Lung microvascular endothelial cell (primary cell): ENCODE measurements around the gene MINK1. TPM values are rescaled to one million over a fixed set of nuclear protein-coding genes. Genes with fewer than 3 reads are reported as not detected.
A peak's percentile ranks its signal among the peaks of the same experiment; 100 is the strongest.

Source experiments
- DNase-seq, 2 donors: peaks; one replicate each; pipeline versions ENCODE4 v3.0.0 to v3.0.0-alpha.2; 2010; ENCODE audit warnings: low read depth in 2 of 2
- total RNA-seq: library from RNA; depleted of rRNA; stranded (reverse); fragments of >200 nt; gene quantifications from 2 replicates; pipeline ENCODE4 v1.2.1, GENCODE V29; 2014

Gene MINK1
- total RNA-seq, 1 donor from 2014 or later = 26.0 TPM

GRCh38 chr17:4932756-4933155 is 99.6 kb downstream of the MINK1 start:
- DNase-seq = no peak

- no peak for DNase-seq
These were observed 100.5 kb downstream of the MINK1 start for GRCh38 chr17:4933646-4934045.

- DNase-seq = peak; percentile 32 to 47
These were observed 101.2 kb downstream of the MINK1 start for GRCh38 chr17:4934173-4934979.

- DNase-seq = no peak
These were observed 102.5 kb downstream of the MINK1 start for GRCh38 chr17:4935650-4936049.

GRCh38 chr17:4936436-4936835 is 103.3 kb downstream of the MINK1 start:
- DNase-seq = no peak

- DNase-seq = no peak
These were observed 104.4 kb downstream of the MINK1 start for GRCh38 chr17:4937553-4937952.

- no peak for DNase-seq
These were observed 104.9 kb downstream of the MINK1 start for GRCh38 chr17:4938069-4938491.

- DNase-seq = peak; percentile 14 to 23
These were observed 105.8 kb downstream of the MINK1 start for GRCh38 chr17:4938688-4939545.

DNA sequence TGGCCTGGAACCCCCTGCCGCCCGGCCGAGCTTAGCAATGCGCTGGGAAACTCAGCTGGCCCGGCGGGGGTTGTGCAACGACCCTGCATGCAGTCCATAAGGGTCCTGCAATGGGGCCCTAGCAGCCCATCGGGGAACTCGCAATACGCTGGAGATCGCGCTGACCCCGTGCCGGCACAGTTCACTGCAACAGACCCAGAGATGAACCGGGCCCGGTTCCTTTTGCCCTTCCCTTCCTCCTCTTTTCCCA is 106.3 kb downstream of the MINK1 start:
- DNase-seq = no peak

GRCh38 chr17:4939796-4940554 is 106.8 kb downstream of the MINK1 start, which contains the start of the genes RNF167 and SLC25A11:
Gene RNF167, plus strand, starts transcription at chr17:4940268. Its CDS starts 642 bp downstream, at chr17:4940910.
Gene SLC25A11, minus strand, starts transcription at chr17:4940046. Its CDS starts 136 bp downstream, at chr17:4939910.
- peak; percentile 100 for DNase-seq

- DNase-seq = peak; percentile 15 to 35
These were observed 107.6 kb downstream of the MINK1 start for GRCh38 chr17:4940555-4941318.

DNA sequence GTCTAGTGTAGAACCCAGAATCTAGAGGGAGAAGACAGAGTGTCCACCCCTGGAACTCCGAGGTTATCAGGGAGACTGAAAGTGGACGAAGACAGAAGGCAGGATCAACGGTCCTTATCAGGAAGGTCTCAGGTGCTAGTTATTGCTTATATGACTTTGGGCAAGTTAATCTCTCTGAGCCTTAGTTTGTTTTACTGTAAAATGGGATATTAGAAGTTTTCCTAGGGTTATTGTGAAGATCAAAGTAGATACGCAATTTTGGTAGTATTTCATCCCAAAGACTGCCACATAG is 108.1 kb downstream of the MINK1 start:
- no peak for DNase-seq

- DNase-seq = peak in 1 of 2 donors; percentile 10
These were observed 109.8 kb downstream of the MINK1 start for GRCh38 chr17:4942760-4943508.

DNA sequence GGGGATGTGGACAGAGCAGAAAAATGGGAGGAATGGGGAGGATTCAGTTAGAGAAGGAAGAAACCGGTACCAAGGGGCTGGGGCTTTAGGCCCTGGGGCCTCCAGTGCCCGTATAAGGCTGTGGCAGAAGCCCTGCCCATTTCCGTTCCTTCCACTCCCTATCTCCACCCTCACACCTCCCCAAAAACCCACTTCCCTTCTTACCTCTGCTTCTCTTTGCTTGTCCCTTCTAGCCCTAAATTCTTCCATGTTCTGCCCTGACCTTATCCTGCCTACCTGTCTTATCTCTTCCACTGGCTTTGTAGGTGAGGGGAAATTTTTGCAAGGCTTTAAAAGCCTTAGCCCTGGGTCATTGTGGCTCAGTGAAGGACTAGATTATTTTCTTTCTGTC is 111.0 kb downstream of the MINK1 start:
- no peak for DNase-seq

DNA sequence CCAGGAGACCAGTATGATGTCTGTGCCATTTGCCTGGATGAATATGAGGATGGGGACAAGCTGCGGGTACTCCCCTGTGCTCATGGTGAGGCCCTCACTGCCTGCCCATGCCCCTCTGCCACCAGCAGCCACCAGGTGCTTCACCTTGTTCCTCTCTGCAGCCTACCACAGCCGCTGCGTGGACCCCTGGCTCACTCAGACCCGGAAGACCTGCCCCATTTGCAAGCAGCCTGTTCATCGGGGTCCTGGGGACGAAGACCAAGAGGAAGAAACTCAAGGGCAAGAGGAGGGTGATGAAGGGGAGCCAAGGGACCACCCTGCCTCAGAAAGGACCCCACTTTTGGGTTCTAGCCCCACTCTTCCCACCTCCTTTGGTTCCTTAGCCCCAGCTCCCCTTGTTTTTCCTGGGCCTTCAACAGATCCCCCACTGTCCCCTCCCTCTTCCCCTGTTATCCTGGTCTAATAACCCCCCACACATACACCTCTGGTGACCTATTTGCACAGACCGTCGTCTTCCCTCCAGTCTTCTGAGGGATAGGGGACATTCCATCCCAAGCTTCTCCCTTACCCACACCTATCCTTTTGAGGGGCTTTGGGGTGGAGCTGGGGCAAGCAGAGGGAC is 111.5 kb downstream of the MINK1 start:
- DNase-seq = no peak

DNA sequence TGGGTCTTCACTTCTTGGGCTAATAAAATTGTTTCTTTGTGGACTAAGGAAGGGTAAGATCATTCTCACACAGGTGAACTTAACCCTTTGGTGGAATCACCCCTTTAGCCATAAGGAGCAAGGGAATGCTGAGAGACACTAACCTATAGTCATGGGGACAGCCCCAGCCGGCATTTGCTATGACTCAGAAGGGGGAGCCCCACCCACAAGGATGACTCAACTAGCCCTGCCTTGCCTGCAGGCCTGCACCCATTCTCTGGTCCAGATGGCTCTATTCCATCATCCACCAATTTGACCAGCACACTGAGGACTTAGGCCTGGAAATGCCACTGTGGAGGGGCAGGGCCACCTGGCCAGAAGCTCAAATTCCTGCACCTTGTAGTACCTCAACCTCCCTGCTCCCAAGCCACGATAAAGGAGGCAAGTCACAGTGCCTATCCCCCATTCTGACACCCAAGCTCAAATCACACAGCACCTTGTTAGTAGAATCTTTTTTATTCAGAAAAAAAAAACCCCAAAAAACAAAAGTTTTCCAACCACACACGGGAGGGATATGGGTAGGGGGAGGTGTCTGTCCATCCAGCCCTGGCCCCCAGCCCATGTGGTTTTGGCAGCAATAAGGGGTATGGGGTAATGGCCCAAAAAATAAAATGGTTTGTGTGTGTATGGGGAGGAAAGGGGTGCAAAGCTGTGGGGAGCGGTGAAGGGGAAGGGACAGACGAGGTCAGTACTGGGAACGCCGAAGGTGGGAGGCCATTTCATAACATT is 112.2 kb downstream of the MINK1 start:
- DNase-seq = peak; percentile 66 to 90

DNA sequence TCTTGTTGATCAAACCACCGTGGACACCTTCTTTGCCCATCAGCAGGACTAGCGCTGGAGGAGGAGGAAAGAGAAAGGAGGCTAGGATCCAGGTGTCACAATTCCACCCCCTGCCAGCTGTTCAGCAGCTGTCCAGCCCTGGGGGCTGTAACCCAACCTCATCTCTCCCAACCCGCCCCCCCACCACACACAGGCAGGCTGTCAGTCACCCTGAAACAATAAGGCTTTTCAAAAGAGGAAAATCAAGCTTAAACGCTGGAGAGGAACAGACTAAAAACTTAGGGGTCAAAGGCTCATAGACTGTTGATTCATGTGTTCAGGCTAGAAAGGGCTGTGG is 112.8 kb downstream of the MINK1 start:
- DNase-seq = no peak

DNA sequence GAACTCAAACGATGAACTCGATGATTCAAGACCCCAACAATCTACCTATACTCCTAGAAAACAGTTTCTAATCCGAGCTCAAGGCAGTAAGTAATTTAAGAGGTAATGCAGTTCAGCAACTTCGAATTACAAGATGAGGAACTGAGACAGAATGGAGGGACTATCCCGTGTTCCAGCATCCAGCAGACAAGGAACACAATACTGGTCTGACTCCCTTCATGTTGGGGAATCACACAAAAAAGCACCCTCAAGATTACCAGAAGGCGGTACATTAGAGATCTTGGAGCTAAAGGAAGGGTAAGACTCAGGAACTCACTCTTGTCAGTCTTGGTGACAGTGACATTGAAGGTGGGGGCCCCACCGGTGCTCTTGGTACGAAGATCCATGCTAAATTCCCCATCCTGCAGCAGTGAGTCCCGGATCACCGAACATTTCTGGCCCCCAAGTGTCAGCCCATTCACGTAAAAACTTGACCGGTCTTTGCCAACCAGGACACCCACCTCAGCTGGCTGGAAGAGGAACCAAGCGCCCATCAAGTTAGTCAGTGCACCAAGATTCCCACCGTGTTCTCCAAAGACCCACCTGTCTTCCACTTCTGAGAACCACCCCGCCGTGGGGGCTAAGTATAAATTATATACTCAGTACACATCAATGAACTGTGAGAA is 113.3 kb downstream of the MINK1 start:
- DNase-seq = no peak

DNA sequence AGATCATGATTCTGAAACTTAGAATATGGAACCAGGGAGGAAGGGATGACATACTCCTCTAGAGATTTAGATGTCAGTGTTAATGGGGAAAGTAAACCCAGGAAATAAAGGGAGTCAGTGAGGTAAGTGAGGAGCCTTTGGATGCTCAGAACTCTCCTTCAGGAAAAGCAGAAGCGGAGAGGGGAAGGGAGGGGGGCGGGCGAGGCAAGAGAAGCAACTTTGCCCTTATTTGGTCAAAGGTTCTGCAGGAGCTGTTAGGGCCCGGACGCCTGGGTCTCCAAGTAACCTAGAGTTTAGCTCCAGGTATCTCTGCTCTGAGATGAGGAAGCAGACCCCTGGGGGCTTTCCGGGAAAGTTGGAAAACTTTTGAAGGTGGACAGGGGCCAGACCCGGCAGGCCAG is 113.9 kb downstream of the MINK1 start:
- peak in 1 of 2 donors; percentile 33 for DNase-seq
